Measurements from ENCODE around the gene IQSEC2. TPM values are rescaled to one million over a fixed set of nuclear protein-coding genes. Genes with fewer than 3 reads are reported as not detected.

Gene IQSEC2
- total RNA-seq, 2 donors from 2014 or later: 1.9 TPM

GRCh38 chrX:53316111-53316859 lies 34.9 kb upstream of the IQSEC2 start:
- no peaks in the 10 kb centered on the region for H3K9me3 ChIP-seq (ENCODE audit: control insufficient read depth, low read length, poor library complexity, severe bottlenecking)
- H3K27me3 Mint-ChIP-seq: peaks cover 13% of the 10 kb centered on the region
- peaks cover 6% of the 10 kb centered on the region for H3K4me1 Mint-ChIP-seq
- no peak overlapping the region for H3K4me3 Mint-ChIP-seq
- ATAC-seq (no peak), DNase-seq (no peak)
- H3K27ac Mint-ChIP-seq: no peak overlapping the region
- H3K36me3 Mint-ChIP-seq (ENCODE audit: low read depth): no peaks in the 10 kb centered on the region

- no peaks in the 10 kb centered on the region for H3K9me3 ChIP-seq (ENCODE audit: control insufficient read depth, low read length, poor library complexity, severe bottlenecking)
- Mint-ChIP-seq H3K27ac (no peak overlapping the region), H3K27me3 (peaks cover 6% of the 10 kb centered on the region), H3K4me1 (peaks cover 4% of the 10 kb centered on the region), H3K4me3 (no peak overlapping the region), H3K36me3 (ENCODE audit: low read depth) (no peaks in the 10 kb centered on the region)
- ATAC-seq (no peak), DNase-seq (no peak)
Observed at GRCh38 chrX:53313728-53314105, 32.3 kb upstream of the IQSEC2 start.

GRCh38 chrX:53312946-53313727 lies 31.8 kb upstream of the IQSEC2 start:
- peaks cover 6% of the 10 kb centered on the region for H3K27me3 Mint-ChIP-seq
- no peaks in the 10 kb centered on the region for H3K36me3 Mint-ChIP-seq (ENCODE audit: low read depth)
- ATAC-seq (peak; percentile 64), DNase-seq (peak; percentile 22 to 43 (median 31))
- no peaks in the 10 kb centered on the region for H3K9me3 ChIP-seq (ENCODE audit: control insufficient read depth, low read length, poor library complexity, severe bottlenecking)
- H3K4me3 Mint-ChIP-seq: no peak overlapping the region
- peaks cover 4% of the 10 kb centered on the region for H3K4me1 Mint-ChIP-seq
- H3K27ac Mint-ChIP-seq: no peak overlapping the region

GRCh38 chrX:53309837-53310236 lies 28.5 kb upstream of the IQSEC2 start:
- Mint-ChIP-seq H3K4me3 (no peak overlapping the region), H3K27ac (no peak overlapping the region), H3K36me3 (ENCODE audit: low read depth) (no peaks in the 10 kb centered on the region), H3K4me1 (peaks cover 4% of the 10 kb centered on the region), H3K27me3 (no peaks in the 10 kb centered on the region)
- H3K9me3 ChIP-seq (ENCODE audit: control insufficient read depth, low read length, poor library complexity, severe bottlenecking): no peaks in the 10 kb centered on the region
- ATAC-seq (no peak), DNase-seq (no peak)

GRCh38 chrX:53308836-53309235 lies 27.5 kb upstream of the IQSEC2 start:
- Mint-ChIP-seq H3K4me1 (peaks cover 4% of the 10 kb centered on the region), H3K4me3 (no peak overlapping the region), H3K27ac (no peak overlapping the region), H3K27me3 (no peaks in the 10 kb centered on the region), H3K36me3 (ENCODE audit: low read depth) (no peaks in the 10 kb centered on the region)
- DNase-seq: no peak
- H3K9me3 ChIP-seq (ENCODE audit: control insufficient read depth, low read length, poor library complexity, severe bottlenecking): no peaks in the 10 kb centered on the region
- ATAC-seq: no peak

GRCh38 chrX:53305996-53306937 lies 24.9 kb upstream of the IQSEC2 start:
- DNase-seq (no peak), ATAC-seq (no peak)
- H3K27ac Mint-ChIP-seq: no peak overlapping the region
- H3K36me3 Mint-ChIP-seq (ENCODE audit: low read depth): no peaks in the 10 kb centered on the region
- no peaks in the 10 kb centered on the region for H3K27me3 Mint-ChIP-seq
- H3K4me1 Mint-ChIP-seq: peaks cover 3% of the 10 kb centered on the region
- no peaks in the 10 kb centered on the region for H3K9me3 ChIP-seq (ENCODE audit: control insufficient read depth, low read length, poor library complexity, severe bottlenecking)
- H3K4me3 Mint-ChIP-seq: no peak overlapping the region

- Mint-ChIP-seq H3K27me3 (no peaks in the 10 kb centered on the region), H3K36me3 (ENCODE audit: low read depth) (no peaks in the 10 kb centered on the region), H3K4me1 (peaks cover 3% of the 10 kb centered on the region), H3K27ac (no peak overlapping the region), H3K4me3 (no peak overlapping the region)
- no peak for DNase-seq
- no peaks in the 10 kb centered on the region for H3K9me3 ChIP-seq (ENCODE audit: control insufficient read depth, low read length, poor library complexity, severe bottlenecking)
- no peak for ATAC-seq
Observed at GRCh38 chrX:53305219-53305995, 24.0 kb upstream of the IQSEC2 start.

- Mint-ChIP-seq H3K4me1 (peaks cover 7% of the 10 kb centered on the region), H3K4me3 (no peak overlapping the region), H3K27ac (no peak overlapping the region), H3K36me3 (ENCODE audit: low read depth) (no peaks in the 10 kb centered on the region), H3K27me3 (no peaks in the 10 kb centered on the region)
- DNase-seq (no peak), ATAC-seq (no peak)
- H3K9me3 ChIP-seq (ENCODE audit: control insufficient read depth, low read length, poor library complexity, severe bottlenecking): no peaks in the 10 kb centered on the region
Observed at GRCh38 chrX:53303195-53303594, 21.8 kb upstream of the IQSEC2 start.

- ATAC-seq: no peak
- no peaks in the 10 kb centered on the region for H3K27me3 Mint-ChIP-seq
- peaks cover 4% of the 10 kb centered on the region for H3K4me1 Mint-ChIP-seq
- no peak for DNase-seq
- no peaks in the 10 kb centered on the region for H3K9me3 ChIP-seq (ENCODE audit: control insufficient read depth, low read length, poor library complexity, severe bottlenecking)
- H3K36me3 Mint-ChIP-seq (ENCODE audit: low read depth): no peaks in the 10 kb centered on the region
- no peak overlapping the region for H3K27ac Mint-ChIP-seq
- H3K4me3 Mint-ChIP-seq: no peak overlapping the region
Observed at GRCh38 chrX:53300157-53300556, 18.8 kb upstream of the IQSEC2 start.

GRCh38 chrX:53294024-53294648 lies 12.8 kb upstream of the IQSEC2 start:
- Mint-ChIP-seq H3K4me3 (no peak overlapping the region), H3K27me3 (no peaks in the 10 kb centered on the region), H3K36me3 (ENCODE audit: low read depth) (no peaks in the 10 kb centered on the region), H3K27ac (no peak overlapping the region), H3K4me1 (peaks cover 8% of the 10 kb centered on the region)
- DNase-seq (no peak), ATAC-seq (no peak)
- no peaks in the 10 kb centered on the region for H3K9me3 ChIP-seq (ENCODE audit: control insufficient read depth, low read length, poor library complexity, severe bottlenecking)

GRCh38 chrX:53291596-53291995 lies 10.2 kb upstream of the IQSEC2 start:
- no peaks in the 10 kb centered on the region for H3K9me3 ChIP-seq (ENCODE audit: control insufficient read depth, low read length, poor library complexity, severe bottlenecking)
- no peak for DNase-seq
- Mint-ChIP-seq H3K27me3 (no peaks in the 10 kb centered on the region), H3K4me3 (no peak overlapping the region), H3K27ac (no peak overlapping the region), H3K4me1 (peaks cover 15% of the 10 kb centered on the region), H3K36me3 (ENCODE audit: low read depth) (no peaks in the 10 kb centered on the region)
- no peak for ATAC-seq

GRCh38 chrX:53290441-53291041 lies 9.2 kb upstream of the IQSEC2 start:
- no peak overlapping the region for H3K27ac Mint-ChIP-seq
- no peak for ATAC-seq
- H3K27me3 Mint-ChIP-seq: no peaks in the 10 kb centered on the region
- no peaks in the 10 kb centered on the region for H3K9me3 ChIP-seq (ENCODE audit: control insufficient read depth, low read length, poor library complexity, severe bottlenecking)
- peaks cover 15% of the 10 kb centered on the region for H3K4me1 Mint-ChIP-seq
- no peak overlapping the region for H3K4me3 Mint-ChIP-seq
- H3K36me3 Mint-ChIP-seq (ENCODE audit: low read depth): no peaks in the 10 kb centered on the region
- DNase-seq: no peak
